ENCODE measurements around the gene LARGE1. TPM values are rescaled to one million over a fixed set of nuclear protein-coding genes. Genes with fewer than 3 reads are reported as not detected.

The LARGE1 gene
- polyA plus RNA-seq, 3 donors: 0.05 to 0.13 TPM; not detected in 1

DNA sequence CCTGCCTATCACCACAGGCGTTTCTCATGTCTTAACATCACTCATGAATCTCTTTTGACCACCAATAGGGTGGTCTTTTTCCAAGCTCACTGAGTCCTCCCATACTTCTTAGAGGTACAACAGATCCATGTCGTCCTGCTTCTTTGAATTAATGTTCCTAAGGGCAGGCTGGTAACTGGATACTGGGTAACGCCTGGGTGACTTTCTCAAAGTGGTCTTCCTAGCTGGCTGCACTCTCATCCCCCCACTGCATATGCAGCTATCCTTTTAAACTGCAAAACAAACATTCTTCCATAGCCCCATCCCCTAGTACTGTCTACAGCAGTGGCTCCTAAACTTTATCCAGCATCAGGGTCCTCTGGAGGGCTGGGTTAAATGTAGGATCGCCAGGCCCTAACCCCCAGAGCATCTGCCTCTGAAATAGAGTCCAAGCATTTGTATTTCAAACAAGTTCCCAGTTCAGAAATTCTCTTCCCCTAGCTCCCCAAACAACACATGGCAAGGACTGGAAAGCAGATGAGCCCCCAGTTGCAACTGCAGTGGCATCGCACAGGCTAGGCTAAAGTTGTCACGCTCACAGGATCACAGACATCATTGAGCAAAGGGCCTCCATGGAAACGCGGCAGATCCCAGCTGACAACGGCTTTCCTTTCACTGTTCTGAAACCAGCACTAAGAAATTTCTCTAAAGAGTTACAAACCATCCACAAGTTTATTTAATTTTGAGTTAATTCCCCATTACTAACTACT is 204.9 kb downstream of the LARGE1 start:
- Histone ChIP-seq H3K36me3 (replicated peaks in 1 of 2; ENCODE audit: control insufficient read depth in 1 of 2, insufficient read depth in 2 of 2, low read length in 2 of 2) (no peaks in the 10 kb centered on the region), H3K27me3 (ENCODE audit: control insufficient read depth in 2 of 2, insufficient read depth in 2 of 2, low read length in 2 of 2) (no peaks in the 10 kb centered on the region), H4K20me1 (ENCODE audit: insufficient read depth, low read length) (no peaks in the 10 kb centered on the region), H3K79me2 (ENCODE audit: insufficient read depth, low read length) (no peaks in the 10 kb centered on the region), H3K4me3 (replicated peaks in 1 of 3; ENCODE audit: low read depth in 2 of 3, low read length in 3 of 3) (no peak overlapping the region), H3K9me3 (replicated peaks in 1 of 2; ENCODE audit: control insufficient read depth in 1 of 2, insufficient read depth in 1 of 2, low read length in 2 of 2) (peaks cover 72 to 76% of the 10 kb centered on the region in 2 donors), H3K27ac (ENCODE audit: low read depth in 1 of 2, low read length in 2 of 2) (no peak overlapping the region), H3K4me2 (replicated peaks; ENCODE audit: extremely low read depth, low read length, poor library complexity, severe bottlenecking) (no peak overlapping the region), H3K9ac (ENCODE audit: insufficient read depth, low read length, poor library complexity, severe bottlenecking) (no peak overlapping the region), H3K4me1 (ENCODE audit: control insufficient read depth in 1 of 2, insufficient read depth in 2 of 2, low read length in 2 of 2) (no peaks in the 10 kb centered on the region), H2AFZ (ENCODE audit: insufficient read depth, low read depth, low read length, poor library complexity, severe bottlenecking) (no peak overlapping the region)
- 96% methylated on average over 8 of the region's 9 CpGs for WGBS (ENCODE audit: insufficient coverage)
- no peak for DNase-seq
- no peaks in the 10 kb centered on the region for H3K36me3 Mint-ChIP-seq
- H3K27ac Mint-ChIP-seq: no peak overlapping the region
- H3K4me1 Mint-ChIP-seq: no peaks in the 10 kb centered on the region
- H3K27me3 Mint-ChIP-seq (ENCODE audit: low read depth in 3 of 3): no peaks in the 10 kb centered on the region
- intact Hi-C loops (cut with micrococcal nuclease): no loop called here
- TF ChIP-seq, protein P1, sequence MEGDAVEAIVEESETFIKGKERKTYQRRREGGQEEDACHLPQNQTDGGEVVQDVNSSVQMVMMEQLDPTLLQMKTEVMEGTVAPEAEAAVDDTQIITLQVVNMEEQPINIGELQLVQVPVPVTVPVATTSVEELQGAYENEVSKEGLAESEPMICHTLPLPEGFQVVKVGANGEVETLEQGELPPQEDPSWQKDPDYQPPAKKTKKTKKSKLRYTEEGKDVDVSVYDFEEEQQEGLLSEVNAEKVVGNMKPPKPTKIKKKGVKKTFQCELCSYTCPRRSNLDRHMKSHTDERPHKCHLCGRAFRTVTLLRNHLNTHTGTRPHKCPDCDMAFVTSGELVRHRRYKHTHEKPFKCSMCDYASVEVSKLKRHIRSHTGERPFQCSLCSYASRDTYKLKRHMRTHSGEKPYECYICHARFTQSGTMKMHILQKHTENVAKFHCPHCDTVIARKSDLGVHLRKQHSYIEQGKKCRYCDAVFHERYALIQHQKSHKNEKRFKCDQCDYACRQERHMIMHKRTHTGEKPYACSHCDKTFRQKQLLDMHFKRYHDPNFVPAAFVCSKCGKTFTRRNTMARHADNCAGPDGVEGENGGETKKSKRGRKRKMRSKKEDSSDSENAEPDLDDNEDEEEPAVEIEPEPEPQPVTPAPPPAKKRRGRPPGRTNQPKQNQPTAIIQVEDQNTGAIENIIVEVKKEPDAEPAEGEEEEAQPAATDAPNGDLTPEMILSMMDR (IDR thresholded peaks at IDR 0.05): no peak
- H3K9me3 Mint-ChIP-seq: peaks cover 25 to 53% (median 39%) of the 10 kb centered on the region in 7 donors
- no peak overlapping the region for H3K4me3 Mint-ChIP-seq

DNA sequence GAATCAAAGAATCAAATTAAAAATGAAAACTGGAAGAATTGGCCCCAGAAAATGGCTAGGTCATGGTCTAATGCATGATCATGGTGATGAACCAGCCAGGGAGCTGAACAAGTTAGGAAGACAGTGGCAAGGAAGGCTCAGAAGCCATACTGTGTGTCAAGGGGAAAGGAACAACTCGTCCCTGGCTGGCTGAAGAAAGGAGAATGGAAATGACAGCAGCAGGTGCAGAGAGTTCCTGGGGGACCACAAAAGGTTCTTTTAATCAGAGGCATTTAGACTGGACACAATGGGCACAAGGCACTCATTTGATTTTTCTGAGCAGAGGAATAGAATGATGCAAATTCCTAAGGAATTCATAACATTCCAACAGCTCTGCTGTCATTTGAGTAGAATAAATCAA is 209.9 kb downstream of the LARGE1 start:
- Histone ChIP-seq H3K4me1 (ENCODE audit: control insufficient read depth in 1 of 2, insufficient read depth in 2 of 2, low read length in 2 of 2) (no peaks in the 10 kb centered on the region), H4K20me1 (ENCODE audit: insufficient read depth, low read length) (no peaks in the 10 kb centered on the region), H3K27me3 (ENCODE audit: control insufficient read depth in 2 of 2, insufficient read depth in 2 of 2, low read length in 2 of 2) (no peaks in the 10 kb centered on the region), H3K9me3 (replicated peaks in 1 of 2; ENCODE audit: control insufficient read depth in 1 of 2, insufficient read depth in 1 of 2, low read length in 2 of 2) (peaks cover 71 to 81% of the 10 kb centered on the region in 2 donors), H3K4me3 (replicated peaks in 1 of 3; ENCODE audit: low read depth in 2 of 3, low read length in 3 of 3) (no peak overlapping the region), H3K27ac (ENCODE audit: low read depth in 1 of 2, low read length in 2 of 2) (no peak overlapping the region), H2AFZ (ENCODE audit: insufficient read depth, low read depth, low read length, poor library complexity, severe bottlenecking) (no peak overlapping the region), H3K36me3 (replicated peaks in 1 of 2; ENCODE audit: control insufficient read depth in 1 of 2, insufficient read depth in 2 of 2, low read length in 2 of 2) (no peaks in the 10 kb centered on the region), H3K9ac (ENCODE audit: insufficient read depth, low read length, poor library complexity, severe bottlenecking) (no peak overlapping the region), H3K79me2 (ENCODE audit: insufficient read depth, low read length) (no peaks in the 10 kb centered on the region), H3K4me2 (replicated peaks; ENCODE audit: extremely low read depth, low read length, poor library complexity, severe bottlenecking) (no peak overlapping the region)
- H3K36me3 Mint-ChIP-seq: no peaks in the 10 kb centered on the region
- no peak overlapping the region for H3K27ac Mint-ChIP-seq
- no peaks in the 10 kb centered on the region for H3K4me1 Mint-ChIP-seq
- no peak overlapping the region for H3K4me3 Mint-ChIP-seq
- peaks cover 11 to 51% (median 46%) of the 10 kb centered on the region in 7 donors for H3K9me3 Mint-ChIP-seq
- no peaks in the 10 kb centered on the region for H3K27me3 Mint-ChIP-seq (ENCODE audit: low read depth in 3 of 3)
- 90% methylated on average over 1 of the region's 1 CpG for WGBS (ENCODE audit: insufficient coverage)
- TF ChIP-seq, protein P1 (IDR thresholded peaks at IDR 0.05): no peak
- intact Hi-C loops (cut with micrococcal nuclease): no loop called here
- DNase-seq: no peak
